SK-N-SH (cell line): ENCODE data around the gene CRLF2. TPM values are rescaled to one million over a fixed set of nuclear protein-coding genes. Genes with fewer than 3 reads are reported as not detected.
"Not testable (repeated sequence)": the region's sequence is repeated elsewhere in the genome, so short reads cannot be mapped to it uniquely, and the experiment has no call there.

Experiments used
- CTCF ChIA-PET: fragments of 300-600, 350-600 bp; formaldehyde crosslinking; extraction: SDS; loops from one replicate; lab custom pipeline; 2021; lab: Yijun Ruan, JAX
- POLR2A ChIA-PET: fragments of 350-600 bp; sonication (Branson Sonifier 250); formaldehyde crosslinking; extraction: SDS; loops from one replicate; lab custom pipeline; 2020; ENCODE audit warnings: antibody characterized with exemption, inconsistent platforms; lab: Yijun Ruan, JAX
- DNase-seq: peaks from one replicate; pipeline ENCODE4 v3.0.0; 2012
- H2AFZ ChIP-seq: fragments of 200-600 bp; sonication (generic); 2 replicates; pipeline ENCODE4 v1.8.1; 2016; ENCODE audit warnings: antibody characterized with exemption, mild to moderate bottlenecking, low read depth
- H3F3A ChIP-seq: fragments of 200-600 bp; sonication (generic); replicated peaks from 2 replicates; pipeline ENCODE3; 2016; ENCODE audit warnings: antibody characterized with exemption, mild to moderate bottlenecking; ENCODE audit not compliant: insufficient read depth
- H3K27ac ChIP-seq, 2 experiments: fragments of 200-500 bp in 1 of 2; fragments of 200-600 bp in 1 of 2; sonication (Bioruptor generic) in 1 of 2; sonication (generic), shearing (Covaris generic) in 1 of 2; 2 replicates each; pipeline versions ENCODE4 v1.5.1 to v1.6.1; 2014 to 2016; ENCODE audit warnings: low read depth in 2 of 2, inconsistent platforms in 1 of 2, low read length in 1 of 2, mild to moderate bottlenecking in 1 of 2, mixed read lengths in 1 of 2
- H3K27me3 ChIP-seq: fragments of 200-600 bp; sonication (generic), shearing (Covaris generic); 2 replicates; pipeline ENCODE4 v1.6.1; 2016; ENCODE audit warnings: mixed run types; ENCODE audit not compliant: insufficient read depth
- H3K36me3 ChIP-seq, 2 experiments: fragments of 200-500 bp in 1 of 2; fragments of 200-600 bp in 1 of 2; sonication (Bioruptor generic) in 1 of 2; sonication (generic) in 1 of 2; replicated peaks in 1 of 2; 2 replicates each; pipeline versions ENCODE3 to v1.5.1; 2014 to 2016; ENCODE audit warnings: low read length in 1 of 2, mild to moderate bottlenecking in 1 of 2; ENCODE audit not compliant: insufficient read depth in 2 of 2, control insufficient read depth in 1 of 2
- H3K4me1 ChIP-seq, 2 experiments: fragments of 200-500 bp in 1 of 2; fragments of 200-600 bp in 1 of 2; sonication (Bioruptor generic) in 1 of 2; sonication (generic), shearing (Covaris generic) in 1 of 2; 2 replicates each; pipeline versions ENCODE4 v1.5.1 to v1.6.1; 2014 to 2016; ENCODE audit warnings: low read depth in 1 of 2, low read length in 1 of 2, mixed run types in 1 of 2; ENCODE audit not compliant: insufficient read depth in 2 of 2, control insufficient read depth in 1 of 2
- H3K4me2 ChIP-seq: fragments of 200-600 bp; sonication (generic), shearing (Covaris generic); 2 replicates; pipeline ENCODE4 v1.6.1; 2017; ENCODE audit warnings: mixed run types
- H3K4me3 ChIP-seq, 2 experiments: fragments of 200-500 bp in 1 of 2; fragments of 200-600 bp in 1 of 2; sonication (Bioruptor generic) in 1 of 2; sonication (generic), shearing (Covaris generic) in 1 of 2; 2 replicates each; pipeline versions ENCODE4 v1.5.1 to v1.8.1; 2014 to 2016; ENCODE audit warnings: low read depth in 2 of 2, inconsistent platforms in 1 of 2, low read length in 1 of 2, mild to moderate bottlenecking in 1 of 2, mixed read lengths in 1 of 2, moderate library complexity in 1 of 2
- H3K79me2 ChIP-seq: fragments of 200-600 bp; sonication (generic); 2 replicates; pipeline ENCODE4 v1.8.1; 2017; ENCODE audit warnings: mild to moderate bottlenecking; ENCODE audit not compliant: insufficient read depth
- H3K9ac ChIP-seq: fragments of 200-600 bp; sonication (generic); 2 replicates; pipeline ENCODE4 v1.6.1; 2017; ENCODE audit warnings: mixed run types
- H3K9me2 ChIP-seq: fragments of 200-600 bp; sonication (generic); 2 replicates; pipeline ENCODE4 v1.6.1; 2017; ENCODE audit warnings: mixed run types
- H3K9me3 ChIP-seq: fragments of 200-600 bp; sonication (generic); 2 replicates; pipeline ENCODE4 v1.6.1; 2017; ENCODE audit warnings: mixed run types, mild to moderate bottlenecking, moderate library complexity
- H4K20me1 ChIP-seq: fragments of 200-600 bp; sonication (generic); 2 replicates; pipeline ENCODE4 v1.6.1; 2017; ENCODE audit warnings: mild to moderate bottlenecking, mixed run types; ENCODE audit not compliant: insufficient read depth
- FOSL2 ChIP-seq: IDR thresholded peaks from 2 replicates; pipeline ENCODE4 v1.4.0; 2012; ENCODE audit warnings: low read depth, mild to moderate bottlenecking, moderate library complexity, borderline replicate concordance
- FOXM1 ChIP-seq: IDR thresholded peaks from 2 replicates; pipeline ENCODE4 v1.4.0; 2012; ENCODE audit warnings: low read depth, mild to moderate bottlenecking
- REST ChIP-seq: IDR thresholded peaks from 2 replicates; pipeline ENCODE4 v1.6.1; 2012; ENCODE audit warnings: mild to moderate bottlenecking, low read depth, low read length, moderate library complexity
- SMC3 ChIP-seq: IDR thresholded peaks from 2 replicates; pipeline ENCODE4 v1.6.1; 2012; ENCODE audit warnings: low read depth, low read length, improper control_type of control experiment
- TCF12 ChIP-seq: IDR thresholded peaks from 2 replicates; pipeline ENCODE4 v1.4.0; 2012
- WGBS: methylation state at CpG from one replicate; pipeline ENCODE4 v1.1.6; 2017; ENCODE audit warnings: low lambda C conversion rate; 5-methylcytosine and 5-hydroxymethylcytosine counted together
- polyA plus RNA-seq, 3 experiments: library from polyadenylated mRNA; depleted of rRNA; stranded (reverse); fragments of >200 nt; gene quantifications; 2 replicates each; pipeline ENCODE4 v1.2.3, GENCODE V29; 2012

Gene CRLF2
- polyA plus RNA-seq, 1 of the 3 experiments (the other 2 are of a cell fraction): not detected

GRCh38 chrX:1172496-1172895 is 40.0 kb downstream of the CRLF2 start:
- 17% methylated on average over 13 of the region's 13 CpGs for WGBS
- Histone ChIP-seq H3K9me2 (no peaks in the 10 kb centered on the region), H3K27me3 (peaks cover 23% of the 10 kb centered on the region; the same call in 1 of the 2 replicates), H3K79me2 (no peaks in the 10 kb centered on the region), H3K4me3 (no peak overlapping the region), H3K4me2 (no peak overlapping the region)
- TF ChIP-seq FOXM1: no peak
- no peak for TF ChIP-seq SMC3
- TF ChIP-seq FOSL2: no peak
- TF ChIP-seq TCF12: no peak
- TF ChIP-seq, all 33 proteins: peak for 0
- no peak overlapping the region for H2AFZ ChIP-seq
- H3K9ac ChIP-seq: no peak overlapping the region
- no peaks in the 10 kb centered on the region for H3K4me1 ChIP-seq
- no peaks in the 10 kb centered on the region for H3K9me3 ChIP-seq
- no peak for DNase-seq
- POLR2A ChIA-PET: no interaction called here
- CTCF ChIA-PET: no interaction called here
- H3K27ac ChIP-seq: no peak overlapping the region
- no peaks in the 10 kb centered on the region for H4K20me1 ChIP-seq
- no peaks in the 10 kb centered on the region for H3K36me3 ChIP-seq
- no peaks in the 10 kb centered on the region for H3F3A ChIP-seq

- H3K79me2 ChIP-seq, CTCF ChIA-PET, H3K36me3 ChIP-seq, H3F3A ChIP-seq, H4K20me1 ChIP-seq, DNase-seq, H3K4me3 ChIP-seq, H3K9ac ChIP-seq, H3K9me2 ChIP-seq, H3K9me3 ChIP-seq, H2AFZ ChIP-seq, H3K4me2 ChIP-seq, H3K27ac ChIP-seq, H3K4me1 ChIP-seq, POLR2A ChIA-PET: not testable (repeated sequence)
- peaks cover 23% of the 10 kb centered on the region; the same call in 1 of the 2 replicates for H3K27me3 ChIP-seq
- WGBS: 16% methylated on average over 13 of the region's 13 CpGs
These were observed 40.5 kb downstream of the CRLF2 start for GRCh38 chrX:1171915-1172314.

GRCh38 chrX:1170243-1170642 is 42.2 kb downstream of the CRLF2 start:
- DNase-seq: no peak
- no peaks in the 10 kb centered on the region for H3K36me3 ChIP-seq
- CTCF ChIA-PET: no interaction called here
- H3K79me2 ChIP-seq: no peaks in the 10 kb centered on the region
- H3K9ac ChIP-seq: no peak overlapping the region
- 18% methylated on average over 11 of the region's 11 CpGs for whole genome bisulfite sequencing
- TF ChIP-seq SMC3 (no peak), REST (no peak), TCF12 (no peak), FOXM1 (no peak)
- H3K4me2 ChIP-seq: no peak overlapping the region
- no peak overlapping the region for H3K4me3 ChIP-seq
- peaks cover 23% of the 10 kb centered on the region; the same call in 1 of the 2 replicates for H3K27me3 ChIP-seq
- H3K9me2 ChIP-seq: no peaks in the 10 kb centered on the region
- no peak overlapping the region for H2AFZ ChIP-seq
- H3K4me1 ChIP-seq: no peaks in the 10 kb centered on the region
- POLR2A ChIA-PET: no interaction called here
- no peaks in the 10 kb centered on the region for H3F3A ChIP-seq
- H3K9me3 ChIP-seq: no peaks in the 10 kb centered on the region
- no peak overlapping the region for H3K27ac ChIP-seq
- H4K20me1 ChIP-seq: no peaks in the 10 kb centered on the region
